Nephron progenitor cell (in vitro differentiated cells): ENCODE data around the gene MECP2.

Experiments used
- DNase-seq: peaks from one replicate; pipeline ENCODE4 v3.0.0; 2021
- H3K27ac Mint-ChIP-seq: 2 replicates; pipeline ENCODE4 v1.8.0; 2021; ENCODE audit warnings: mild to moderate bottlenecking, moderate library complexity, mixed read lengths
- H3K27me3 Mint-ChIP-seq: 2 replicates; pipeline ENCODE4 v1.8.0; 2021; ENCODE audit warnings: mild to moderate bottlenecking, low read depth, mixed read lengths; ENCODE audit not compliant: poor library complexity
- H3K36me3 Mint-ChIP-seq: 2 replicates; pipeline ENCODE4 v1.8.0; 2021; ENCODE audit warnings: low read depth, mixed read lengths
- H3K4me1 Mint-ChIP-seq: 2 replicates; pipeline ENCODE4 v1.8.0; 2021; ENCODE audit warnings: mixed read lengths
- H3K4me3 Mint-ChIP-seq: 2 replicates; pipeline ENCODE4 v1.8.0; 2021; ENCODE audit warnings: mild to moderate bottlenecking, moderate library complexity, mixed read lengths
- H3K9me3 Mint-ChIP-seq: 2 replicates; pipeline ENCODE4 v1.8.0; 2021; ENCODE audit warnings: mild to moderate bottlenecking, moderate library complexity, mixed read lengths
- CTCF ChIP-seq: fragments of 200-600 bp; sonication (generic); IDR thresholded peaks from 2 replicates; pipeline ENCODE4 v1.5.0; 2021; ENCODE audit warnings: antibody characterized with exemption

MECP2 gene

GRCh38 chrX:154058214-154058997 lies 39.1 kb downstream of the MECP2 start:
- TF ChIP-seq CTCF = no peak
- H3K4me3 Mint-ChIP-seq = no peak overlapping the region
- H3K27ac Mint-ChIP-seq = peak overlapping the region; percentile 72
- no peak for DNase-seq
- H3K9me3 Mint-ChIP-seq = peaks cover 62% of the 10 kb centered on the region
- peaks cover 42% of the 10 kb centered on the region for H3K4me1 Mint-ChIP-seq
- H3K27me3 Mint-ChIP-seq = peaks cover 3% of the 10 kb centered on the region
- peaks cover 18% of the 10 kb centered on the region for H3K36me3 Mint-ChIP-seq

GRCh38 chrX:154057791-154058190 lies 39.7 kb downstream of the MECP2 start:
- peaks cover 42% of the 10 kb centered on the region for H3K4me1 Mint-ChIP-seq
- no peak overlapping the region for H3K4me3 Mint-ChIP-seq
- peaks cover 57% of the 10 kb centered on the region for H3K9me3 Mint-ChIP-seq
- no peak overlapping the region for H3K27ac Mint-ChIP-seq
- DNase-seq = no peak
- peaks cover 18% of the 10 kb centered on the region for H3K36me3 Mint-ChIP-seq
- peaks cover 2% of the 10 kb centered on the region for H3K27me3 Mint-ChIP-seq
- no peak for TF ChIP-seq CTCF

- Mint-ChIP-seq H3K27me3 (no peaks in the 10 kb centered on the region), H3K36me3 (peaks cover 18% of the 10 kb centered on the region), H3K27ac (no peak overlapping the region), H3K4me3 (no peak overlapping the region), H3K9me3 (peaks cover 56% of the 10 kb centered on the region), H3K4me1 (peaks cover 40% of the 10 kb centered on the region)
- TF ChIP-seq CTCF = no peak
- no peak for DNase-seq
These were observed 40.7 kb downstream of the MECP2 start for GRCh38 chrX:154056770-154057241.

- Mint-ChIP-seq H3K36me3 (peaks cover 26% of the 10 kb centered on the region), H3K4me3 (no peak overlapping the region), H3K27ac (no peak overlapping the region), H3K4me1 (peaks cover 48% of the 10 kb centered on the region), H3K9me3 (peaks cover 64% of the 10 kb centered on the region), H3K27me3 (peaks cover 2% of the 10 kb centered on the region)
- peak; percentile 59 for TF ChIP-seq CTCF
- DNase-seq = peak; percentile 72
These were observed 46.2 kb downstream of the MECP2 start for GRCh38 chrX:154051201-154051810.

- H3K4me3 Mint-ChIP-seq = no peak overlapping the region
- H3K9me3 Mint-ChIP-seq = peaks cover 68% of the 10 kb centered on the region
- peaks cover 32% of the 10 kb centered on the region for H3K36me3 Mint-ChIP-seq
- H3K27me3 Mint-ChIP-seq = peaks cover 2% of the 10 kb centered on the region
- DNase-seq = no peak
- H3K4me1 Mint-ChIP-seq = peaks cover 54% of the 10 kb centered on the region
- H3K27ac Mint-ChIP-seq = peak overlapping the region; percentile 50
- TF ChIP-seq CTCF = no peak
These were observed 47.4 kb downstream of the MECP2 start for GRCh38 chrX:154050113-154050495.
